ENCODE data around the gene PNMA1. TPM values are rescaled to one million over a fixed set of nuclear protein-coding genes. Genes with fewer than 3 reads are reported as not detected.

PNMA1 gene
- total RNA-seq, 2 experiments from 2014 or later: 6.0 to 14.5 TPM

DNA sequence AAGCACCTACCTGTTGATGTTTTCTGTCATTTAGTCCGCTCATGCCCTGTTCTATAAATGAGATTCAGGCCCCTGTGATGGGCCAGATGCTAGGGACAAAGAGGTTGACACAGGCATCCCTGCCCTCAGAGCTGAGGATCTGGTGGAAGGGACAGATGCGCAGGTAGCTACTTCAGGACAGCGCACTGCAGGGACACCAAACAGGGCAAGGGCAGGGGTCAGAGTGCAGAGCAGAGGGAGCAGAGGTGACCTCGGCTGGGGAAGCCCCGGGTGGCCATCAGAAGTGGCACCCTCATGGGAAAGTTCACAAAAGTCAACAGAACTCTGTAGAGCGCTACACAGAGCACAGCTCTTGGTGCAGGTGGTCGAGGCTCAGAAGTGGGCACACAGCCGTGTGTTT is 5.6 kb upstream of the PNMA1 start:
- no TSS peak for BruUV-seq (replicated peaks)
- TF ChIP-seq, protein P1, sequence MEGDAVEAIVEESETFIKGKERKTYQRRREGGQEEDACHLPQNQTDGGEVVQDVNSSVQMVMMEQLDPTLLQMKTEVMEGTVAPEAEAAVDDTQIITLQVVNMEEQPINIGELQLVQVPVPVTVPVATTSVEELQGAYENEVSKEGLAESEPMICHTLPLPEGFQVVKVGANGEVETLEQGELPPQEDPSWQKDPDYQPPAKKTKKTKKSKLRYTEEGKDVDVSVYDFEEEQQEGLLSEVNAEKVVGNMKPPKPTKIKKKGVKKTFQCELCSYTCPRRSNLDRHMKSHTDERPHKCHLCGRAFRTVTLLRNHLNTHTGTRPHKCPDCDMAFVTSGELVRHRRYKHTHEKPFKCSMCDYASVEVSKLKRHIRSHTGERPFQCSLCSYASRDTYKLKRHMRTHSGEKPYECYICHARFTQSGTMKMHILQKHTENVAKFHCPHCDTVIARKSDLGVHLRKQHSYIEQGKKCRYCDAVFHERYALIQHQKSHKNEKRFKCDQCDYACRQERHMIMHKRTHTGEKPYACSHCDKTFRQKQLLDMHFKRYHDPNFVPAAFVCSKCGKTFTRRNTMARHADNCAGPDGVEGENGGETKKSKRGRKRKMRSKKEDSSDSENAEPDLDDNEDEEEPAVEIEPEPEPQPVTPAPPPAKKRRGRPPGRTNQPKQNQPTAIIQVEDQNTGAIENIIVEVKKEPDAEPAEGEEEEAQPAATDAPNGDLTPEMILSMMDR (conservative IDR thresholded peaks at IDR 0.05; ENCODE audit: low read length): no peak
- TF ChIP-seq EZH2phosphoT487 (IDR thresholded peaks at IDR 0.05; ENCODE audit: borderline replicate concordance, low read depth, low read length): no peak
- H3K9me3 ChIP-seq (ENCODE audit: low read length): no peaks in the 10 kb centered on the region
- no peaks in the 10 kb centered on the region for H3K79me2 ChIP-seq (ENCODE audit: insufficient read depth, low read depth, low read length)
- ChIA-PET CTCF (ENCODE audit: unreplicated experiment) (interaction anchor here (0.6 kb wide), 1 partner anchor 199 kb away, joined by 5 read pairs; no protein-coding TSS in a partner anchor), POLR2A (interaction anchor here (0.6 kb wide), 1 partner anchor 1602 kb away, joined by 4 read pairs; no protein-coding TSS in a partner anchor)
- no peaks in the 10 kb centered on the region for H3K9me2 ChIP-seq (ENCODE audit: insufficient read depth, low read length)
- H3K36me3 ChIP-seq (ENCODE audit: insufficient read depth, low read length): peaks cover 90% of the 10 kb centered on the region
- intact Hi-C loops (cut with micrococcal nuclease; ENCODE audit: unreplicated experiment): loop anchor here (10.0 kb wide), 1 partner anchor 315 kb away; no protein-coding TSS in a partner anchor
- H3K4me2 ChIP-seq (ENCODE audit: low read length): no peak overlapping the region
- H3K27ac ChIP-seq (ENCODE audit: low read depth, low read length, poor library complexity, severe bottlenecking): no peak overlapping the region
- H4K20me1 ChIP-seq (ENCODE audit: insufficient read depth, low read length): no peaks in the 10 kb centered on the region
- DNase-seq (ENCODE audit: low spot score): no peak
- H3K4me3 ChIP-seq (ENCODE audit: low read depth, low read length, poor library complexity, severe bottlenecking): no peak overlapping the region
- H3K4me1 ChIP-seq (ENCODE audit: insufficient read depth, low read length, poor library complexity, severe bottlenecking): peaks cover 2% of the 10 kb centered on the region
- no peak overlapping the region for H2AFZ ChIP-seq (ENCODE audit: low read length)

DNA sequence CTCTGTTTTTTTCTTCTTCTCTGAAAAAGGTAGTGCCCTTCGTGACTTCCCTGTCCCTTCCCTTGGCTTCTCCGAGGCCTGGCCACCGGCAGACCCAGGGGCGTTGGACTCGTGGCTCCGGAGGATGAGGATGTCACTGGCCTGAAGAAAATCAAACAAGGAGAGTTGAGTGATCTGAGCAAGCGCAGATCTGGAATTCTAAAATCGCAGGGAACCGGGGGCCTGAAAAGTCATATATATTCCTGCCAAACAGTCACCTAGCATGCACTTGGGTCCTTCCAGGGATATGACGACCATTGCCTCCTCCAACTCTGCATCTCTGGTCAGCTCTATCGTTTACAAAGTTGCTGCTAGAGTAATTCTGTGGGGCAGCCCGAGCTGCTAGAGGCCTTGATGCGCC is 5.2 kb upstream of the PNMA1 start:
- H3K36me3 ChIP-seq (ENCODE audit: insufficient read depth, low read length): peaks cover 90% of the 10 kb centered on the region
- H2AFZ ChIP-seq (ENCODE audit: low read length): no peak overlapping the region
- CTCF ChIA-PET (ENCODE audit: unreplicated experiment): interaction anchor here (0.6 kb wide), 1 partner anchor 199 kb away, joined by 5 read pairs; no protein-coding TSS in a partner anchor
- H3K79me2 ChIP-seq (ENCODE audit: insufficient read depth, low read depth, low read length): no peaks in the 10 kb centered on the region
- H3K27ac ChIP-seq (ENCODE audit: low read depth, low read length, poor library complexity, severe bottlenecking): no peak overlapping the region
- no peaks in the 10 kb centered on the region for H3K9me2 ChIP-seq (ENCODE audit: insufficient read depth, low read length)
- BruUV-seq (replicated peaks): no TSS peak
- POLR2A ChIA-PET: interaction anchor here (0.6 kb wide), 1 partner anchor 1603 kb away, joined by 4 read pairs; no protein-coding TSS in a partner anchor
- no peak overlapping the region for H3K4me3 ChIP-seq (ENCODE audit: low read depth, low read length, poor library complexity, severe bottlenecking)
- H3K4me2 ChIP-seq (ENCODE audit: low read length): no peak overlapping the region
- H3K9me3 ChIP-seq (ENCODE audit: low read length): no peaks in the 10 kb centered on the region
- DNase-seq (ENCODE audit: low spot score): no peak
- TF ChIP-seq EZH2phosphoT487 (IDR thresholded peaks at IDR 0.05; ENCODE audit: borderline replicate concordance, low read depth, low read length): no peak
- TF ChIP-seq, protein P1 (conservative IDR thresholded peaks at IDR 0.05; ENCODE audit: low read length): no peak
- H4K20me1 ChIP-seq (ENCODE audit: insufficient read depth, low read length): no peaks in the 10 kb centered on the region
- H3K4me1 ChIP-seq (ENCODE audit: insufficient read depth, low read length, poor library complexity, severe bottlenecking): peaks cover 6% of the 10 kb centered on the region
- intact Hi-C loops (cut with micrococcal nuclease; ENCODE audit: unreplicated experiment): loop anchor here (10.0 kb wide), 1 partner anchor 315 kb away; no protein-coding TSS in a partner anchor

DNA sequence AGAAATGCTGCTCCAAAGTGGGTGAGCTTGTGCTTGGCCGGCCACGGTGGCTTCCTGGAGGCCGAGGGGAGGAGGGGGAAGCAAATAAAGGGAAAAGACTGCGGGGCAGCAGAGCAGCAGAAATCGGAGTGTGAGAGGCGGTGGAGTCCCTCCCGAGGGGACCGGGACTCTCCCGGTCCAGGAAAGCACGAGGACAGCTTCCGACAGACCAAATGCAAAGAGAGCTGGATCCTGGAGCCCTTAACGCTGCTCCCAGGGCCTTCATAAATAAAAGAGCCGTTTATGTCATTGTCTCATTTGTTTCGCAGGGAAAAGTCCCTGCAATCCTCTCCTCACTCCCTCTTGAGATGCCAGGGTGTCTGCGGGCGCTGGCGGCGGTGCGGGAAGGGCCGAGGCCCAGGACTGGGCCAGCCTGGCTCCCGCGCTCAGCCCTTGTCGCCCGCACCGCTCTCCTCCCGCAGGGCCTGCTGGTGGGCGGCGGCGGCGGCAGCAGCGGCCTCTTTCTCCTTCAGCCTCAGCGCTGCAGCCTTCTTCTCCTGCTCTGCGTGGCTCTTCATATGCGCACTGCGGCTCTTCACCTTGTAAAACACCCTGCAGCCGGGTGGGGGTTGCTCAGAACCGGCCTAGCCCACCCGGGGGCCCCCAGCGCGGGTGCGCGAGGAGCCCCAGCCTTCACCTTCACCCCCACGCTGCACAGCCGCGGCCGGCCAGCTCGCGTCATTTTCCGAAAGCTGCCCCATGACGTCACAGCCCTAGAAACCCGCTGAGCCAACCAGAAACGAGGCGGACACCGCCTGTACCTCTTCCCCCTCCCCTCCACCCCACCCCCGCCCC is 4.5 kb upstream of the PNMA1 start:
- no peak overlapping the region for H2AFZ ChIP-seq (ENCODE audit: low read length)
- DNase-seq (ENCODE audit: low spot score): no peak
- no TSS peak for BruUV-seq (replicated peaks)
- ChIA-PET CTCF (ENCODE audit: unreplicated experiment) (no interaction called here), POLR2A (no interaction called here)
- H3K4me1 ChIP-seq (ENCODE audit: insufficient read depth, low read length, poor library complexity, severe bottlenecking): peaks cover 7% of the 10 kb centered on the region
- no peaks in the 10 kb centered on the region for H3K9me3 ChIP-seq (ENCODE audit: low read length)
- TF ChIP-seq EZH2phosphoT487 (IDR thresholded peaks at IDR 0.05; ENCODE audit: borderline replicate concordance, low read depth, low read length): no peak
- no peak overlapping the region for H3K4me2 ChIP-seq (ENCODE audit: low read length)
- intact Hi-C loops (cut with micrococcal nuclease; ENCODE audit: unreplicated experiment): loop anchor here (10.0 kb wide), 1 partner anchor 316 kb away; no protein-coding TSS in a partner anchor
- peaks cover 83% of the 10 kb centered on the region for H3K36me3 ChIP-seq (ENCODE audit: insufficient read depth, low read length)
- H3K27ac ChIP-seq (ENCODE audit: low read depth, low read length, poor library complexity, severe bottlenecking): no peak overlapping the region
- no peaks in the 10 kb centered on the region for H3K9me2 ChIP-seq (ENCODE audit: insufficient read depth, low read length)
- no peaks in the 10 kb centered on the region for H4K20me1 ChIP-seq (ENCODE audit: insufficient read depth, low read length)
- H3K4me3 ChIP-seq (ENCODE audit: low read depth, low read length, poor library complexity, severe bottlenecking): no peak overlapping the region
- no peaks in the 10 kb centered on the region for H3K79me2 ChIP-seq (ENCODE audit: insufficient read depth, low read depth, low read length)
